K562 (cell line): Measurements from ENCODE around the gene NDUFA7. TPM values are rescaled to one million over a fixed set of nuclear protein-coding genes. Genes with fewer than 3 reads are reported as not detected.

Source experiments
- ARHGAP35 ChIP-seq: fragments of 450-650 bp; IDR thresholded peaks from 2 replicates; pipeline ENCODE4 v1.6.1; 2018; ENCODE audit not compliant: partially characterized antibody
- BRF1 ChIP-seq: IDR thresholded peaks from 3 replicates; pipeline ENCODE4 v1.6.1; 2011; ENCODE audit warnings: borderline replicate concordance, mild to moderate bottlenecking; ENCODE audit not compliant: insufficient read length; ENCODE audit errors: extremely low read depth
- FOXK1 ChIP-seq: sonication (generic); formaldehyde crosslinking; IDR thresholded peaks from 2 replicates; pipeline ENCODE4 v1.8.0; 2022; ENCODE audit warnings: missing genetic modification reagents, mild to moderate bottlenecking, borderline replicate concordance
- GATAD2A ChIP-seq: fragments of 450-650 bp; IDR thresholded peaks from 2 replicates; pipeline ENCODE4 v1.6.1; 2017
- MTF1 ChIP-seq: fragments of 250-450 bp; sonication (Bioruptor Pico); IDR thresholded peaks from 2 replicates; pipeline ENCODE4 v1.9.0; 2021; ENCODE audit warnings: moderate library complexity, mild to moderate bottlenecking, inconsistent platforms, borderline replicate concordance
- NEUROD1 ChIP-seq: fragments of 150-350 bp; IDR thresholded peaks from 2 replicates; pipeline ENCODE4 v1.6.1; 2014; ENCODE audit warnings: borderline replicate concordance, low read length, low read depth; ENCODE audit not compliant: partially characterized antibody
- PYGO2 ChIP-seq: fragments of 450-650 bp; IDR thresholded peaks from 2 replicates; pipeline ENCODE4 v1.6.1; 2016; ENCODE audit warnings: mild to moderate bottlenecking, missing genetic modification characterization, moderate library complexity, missing compliant biosample characterization
- SRSF7 ChIP-seq: fragments of 200-400 bp; formaldehyde crosslinking; optimal IDR thresholded peaks from 2 replicates; pipeline ENCODE3; 2017; ENCODE audit warnings: mild to moderate bottlenecking, low read depth, low read length
- STAT5B ChIP-seq: fragments of 250-450 bp; sonication (Bioruptor Pico); IDR thresholded peaks from 2 replicates; pipeline ENCODE4 v1.8.0; 2021; ENCODE audit warnings: mild to moderate bottlenecking, inconsistent platforms
- SUPT5H ChIP-seq: fragments of 450-650 bp; IDR thresholded peaks from 2 replicates; pipeline ENCODE4 v1.6.1; 2016
- YY1 ChIP-seq, 3 experiments: IDR thresholded peaks; 2 replicates each; pipeline ENCODE4 v1.6.1; 2011; ENCODE audit warnings: low read length in 2 of 3, mild to moderate bottlenecking in 2 of 3, moderate library complexity in 2 of 3, borderline replicate concordance in 1 of 3, control low read depth in 1 of 3, low read depth in 1 of 3; ENCODE audit not compliant: insufficient read depth in 3 of 3, insufficient replicate concordance in 2 of 3, control insufficient read depth in 1 of 3, insufficient read length in 1 of 3; ENCODE audit errors: extremely low read depth in 1 of 3
- ZKSCAN8 ChIP-seq: fragments of 200-800 bp; sonication (Bioruptor generic); IDR thresholded peaks from 2 replicates; pipeline ENCODE4 v1.6.1; 2016; ENCODE audit warnings: missing genetic modification characterization, missing compliant biosample characterization
- ZNF232 ChIP-seq: sonication (generic); formaldehyde crosslinking; IDR thresholded peaks from 2 replicates; pipeline ENCODE4 v1.8.0; 2022; ENCODE audit warnings: mild to moderate bottlenecking, missing genetic modification reagents
- ZNF583 ChIP-seq: fragments of 250-450 bp; sonication (Bioruptor Pico); IDR thresholded peaks from 2 replicates; pipeline ENCODE4 v1.4.0; 2020
- ZNF586 ChIP-seq: fragments of 450-650 bp; formaldehyde crosslinking; conservative IDR thresholded peaks from 2 replicates; pipeline ENCODE4 v1.4.0; 2020; ENCODE audit warnings: mild to moderate bottlenecking, moderate library complexity
- ZNF76 ChIP-seq: fragments of 250-450 bp; sonication (Bioruptor Pico); IDR thresholded peaks from 2 replicates; pipeline ENCODE4 v1.4.0; 2020; ENCODE audit warnings: mild to moderate bottlenecking, moderate library complexity, borderline replicate concordance
- polyA plus RNA-seq, 8 experiments: library from polyadenylated mRNA; depleted of rRNA in 4 of 8; stranded (reverse) in 5 of 8; unstranded in 3 of 8; fragments of >200 nt; fragmentation: Nextera tagmentation in 2 of 8; fragmentation: Illumina TruSeq in 1 of 8; extraction: Ambion mirVana in 2 of 8; extraction: Trizol in 1 of 8; gene quantifications; 2 replicates each; pipeline versions ENCODE4 v1.2.1 to v1.2.3, GENCODE V29; 2011 to 2014; ENCODE audit warnings: inconsistent platforms in 1 of 8, missing spikeins in 1 of 8
- total RNA-seq, 7 experiments: library from RNA; depleted of rRNA in 6 of 7; stranded (reverse); fragments of >200 nt in 6 of 7; fragmentation: Illumina TruSeq in 2 of 7; extraction: Trizol in 2 of 7; gene quantifications; 2 replicates each; pipeline versions ENCODE4 v1.2.1 to v1.2.3, GENCODE V29; 2011 to 2021; ENCODE audit warnings: low replicate concordance in 1 of 7
- TF ChIP-seq, protein P1 (sequence below): fragments of 250-450 bp; sonication (Bioruptor Pico); IDR thresholded peaks from 2 replicates; pipeline ENCODE4 v1.4.0; 2020; ENCODE audit warnings: mild to moderate bottlenecking, moderate library complexity
- TF ChIP-seq, protein P2 (sequence below), 2 experiments: fragments of 150-350 bp in 1 of 2; IDR thresholded peaks; 2 replicates each; pipeline ENCODE4 v1.6.1; 2012 to 2016; ENCODE audit warnings: low read depth in 2 of 2, low read length in 2 of 2, mild to moderate bottlenecking in 1 of 2, moderate library complexity in 1 of 2
- TF ChIP-seq, protein P3 (sequence below): fragments of 250-450 bp; sonication (Bioruptor Pico); IDR thresholded peaks from 2 replicates; pipeline ENCODE4 v1.5.0; 2022; ENCODE audit warnings: mild to moderate bottlenecking

NDUFA7 gene
- total and polyA plus RNA-seq, 9 of the 15 experiments (the other 6 are each of a cell fraction or from before 2014, with no cell fraction given), result 70.8 to 348 (median 142) TPM

DNA sequence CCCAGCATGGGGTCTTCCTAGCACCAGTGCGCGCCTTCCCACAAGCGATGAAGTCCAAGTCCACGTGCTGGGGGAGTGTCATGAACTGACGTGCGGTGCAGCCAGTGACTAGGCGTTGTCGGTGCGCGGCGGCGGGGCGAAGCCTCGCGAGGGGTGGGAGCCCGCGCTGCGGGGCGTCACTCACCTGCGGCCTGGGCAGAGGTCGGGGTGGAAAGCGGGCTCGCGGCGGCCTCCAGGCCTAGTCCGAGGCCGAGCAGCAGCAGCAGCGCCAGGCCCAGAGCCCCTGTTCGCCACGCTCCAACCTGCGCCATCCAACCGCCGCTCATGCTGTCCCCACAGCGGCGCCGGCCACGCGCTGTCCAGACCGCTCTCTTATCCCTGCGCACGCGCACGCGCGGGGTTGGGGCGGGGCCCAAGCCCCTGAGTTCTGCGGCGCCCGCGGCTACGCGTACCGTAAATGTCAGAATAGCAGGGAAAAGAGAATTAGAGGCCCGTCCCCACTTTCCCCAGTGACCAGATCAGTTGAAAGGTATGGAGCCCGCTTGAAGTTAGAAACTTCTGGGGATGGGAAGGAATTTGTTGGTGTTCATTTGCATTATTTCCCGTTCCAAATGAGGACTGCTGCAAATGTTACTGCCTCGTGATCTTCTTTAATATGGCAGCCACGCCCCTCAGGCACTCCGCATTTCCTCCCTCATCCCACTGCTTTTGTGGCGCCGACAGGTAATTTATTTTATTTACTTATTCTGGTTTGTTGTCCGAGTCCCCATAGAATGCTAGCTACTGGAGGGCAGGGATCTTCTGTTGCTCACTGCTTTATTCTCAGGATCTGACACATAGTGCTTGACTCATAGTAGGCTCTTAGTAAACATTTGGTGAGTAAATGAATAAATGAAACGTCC lies 13.0 kb downstream of the NDUFA7 start, which contains the start of gene CD320 (continued):
- TF ChIP-seq ZNF76 (CRISPR knock-in tag) (no peak), STAT5B (CRISPR knock-in tag) (no peak), ZKSCAN8 (CRISPR knock-in tag) (no peak), SRSF7 (no peak), FOXK1 (peak; percentile 10; the same call in 1 of the 2 replicates), BRF1 (no peak), ZNF583 (peak; percentile 42; the same call in 1 of the 2 replicates), ZNF232 (CRISPR knock-in tag) (0 out of 2 replicates have a peak, but pooled peaks have one; percentile 7), YY1 (IDR thresholded peaks at IDR 0.05; ENCODE audit: borderline replicate concordance in 1 of 3, control insufficient read depth in 1 of 3, extremely low read depth in 1 of 3, insufficient read depth in 3 of 3, insufficient read length in 1 of 3, insufficient replicate concordance in 2 of 3, low read depth in 1 of 3, low read length in 2 of 3) (peak in 2 of 3 experiments; percentile 64 to 66), SUPT5H (peak; percentile 89), PYGO2 (tag) (no peak), NEUROD1 (peak; percentile 78), ZNF586 (CRISPR knock-in tag) (0 out of 2 replicates have a peak, but pooled peaks have one; percentile 51), ARHGAP35 (no peak), MTF1 (CRISPR knock-in tag) (no peak), GATAD2A (no peak)
- TF ChIP-seq, protein P1, sequence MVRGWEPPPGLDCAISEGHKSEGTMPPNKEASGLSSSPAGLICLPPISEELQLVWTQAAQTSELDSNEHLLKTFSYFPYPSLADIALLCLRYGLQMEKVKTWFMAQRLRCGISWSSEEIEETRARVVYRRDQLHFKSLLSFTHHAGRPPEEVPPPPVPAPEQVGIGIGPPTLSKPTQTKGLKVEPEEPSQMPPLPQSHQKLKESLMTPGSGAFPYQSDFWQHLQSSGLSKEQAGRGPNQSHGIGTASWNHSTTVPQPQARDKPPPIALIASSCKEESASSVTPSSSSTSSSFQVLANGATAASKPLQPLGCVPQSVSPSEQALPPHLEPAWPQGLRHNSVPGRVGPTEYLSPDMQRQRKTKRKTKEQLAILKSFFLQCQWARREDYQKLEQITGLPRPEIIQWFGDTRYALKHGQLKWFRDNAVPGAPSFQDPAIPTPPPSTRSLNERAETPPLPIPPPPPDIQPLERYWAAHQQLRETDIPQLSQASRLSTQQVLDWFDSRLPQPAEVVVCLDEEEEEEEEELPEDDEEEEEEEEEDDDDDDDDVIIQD, result no peak
- TF ChIP-seq, protein P2, sequence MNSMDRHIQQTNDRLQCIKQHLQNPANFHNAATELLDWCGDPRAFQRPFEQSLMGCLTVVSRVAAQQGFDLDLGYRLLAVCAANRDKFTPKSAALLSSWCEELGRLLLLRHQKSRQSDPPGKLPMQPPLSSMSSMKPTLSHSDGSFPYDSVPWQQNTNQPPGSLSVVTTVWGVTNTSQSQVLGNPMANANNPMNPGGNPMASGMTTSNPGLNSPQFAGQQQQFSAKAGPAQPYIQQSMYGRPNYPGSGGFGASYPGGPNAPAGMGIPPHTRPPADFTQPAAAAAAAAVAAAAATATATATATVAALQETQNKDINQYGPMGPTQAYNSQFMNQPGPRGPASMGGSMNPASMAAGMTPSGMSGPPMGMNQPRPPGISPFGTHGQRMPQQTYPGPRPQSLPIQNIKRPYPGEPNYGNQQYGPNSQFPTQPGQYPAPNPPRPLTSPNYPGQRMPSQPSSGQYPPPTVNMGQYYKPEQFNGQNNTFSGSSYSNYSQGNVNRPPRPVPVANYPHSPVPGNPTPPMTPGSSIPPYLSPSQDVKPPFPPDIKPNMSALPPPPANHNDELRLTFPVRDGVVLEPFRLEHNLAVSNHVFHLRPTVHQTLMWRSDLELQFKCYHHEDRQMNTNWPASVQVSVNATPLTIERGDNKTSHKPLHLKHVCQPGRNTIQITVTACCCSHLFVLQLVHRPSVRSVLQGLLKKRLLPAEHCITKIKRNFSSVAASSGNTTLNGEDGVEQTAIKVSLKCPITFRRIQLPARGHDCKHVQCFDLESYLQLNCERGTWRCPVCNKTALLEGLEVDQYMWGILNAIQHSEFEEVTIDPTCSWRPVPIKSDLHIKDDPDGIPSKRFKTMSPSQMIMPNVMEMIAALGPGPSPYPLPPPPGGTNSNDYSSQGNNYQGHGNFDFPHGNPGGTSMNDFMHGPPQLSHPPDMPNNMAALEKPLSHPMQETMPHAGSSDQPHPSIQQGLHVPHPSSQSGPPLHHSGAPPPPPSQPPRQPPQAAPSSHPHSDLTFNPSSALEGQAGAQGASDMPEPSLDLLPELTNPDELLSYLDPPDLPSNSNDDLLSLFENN (IDR thresholded peaks at IDR 0.05; ENCODE audit: low read depth in 2 of 2, low read length in 2 of 2), result no peak
- TF ChIP-seq, protein P3, sequence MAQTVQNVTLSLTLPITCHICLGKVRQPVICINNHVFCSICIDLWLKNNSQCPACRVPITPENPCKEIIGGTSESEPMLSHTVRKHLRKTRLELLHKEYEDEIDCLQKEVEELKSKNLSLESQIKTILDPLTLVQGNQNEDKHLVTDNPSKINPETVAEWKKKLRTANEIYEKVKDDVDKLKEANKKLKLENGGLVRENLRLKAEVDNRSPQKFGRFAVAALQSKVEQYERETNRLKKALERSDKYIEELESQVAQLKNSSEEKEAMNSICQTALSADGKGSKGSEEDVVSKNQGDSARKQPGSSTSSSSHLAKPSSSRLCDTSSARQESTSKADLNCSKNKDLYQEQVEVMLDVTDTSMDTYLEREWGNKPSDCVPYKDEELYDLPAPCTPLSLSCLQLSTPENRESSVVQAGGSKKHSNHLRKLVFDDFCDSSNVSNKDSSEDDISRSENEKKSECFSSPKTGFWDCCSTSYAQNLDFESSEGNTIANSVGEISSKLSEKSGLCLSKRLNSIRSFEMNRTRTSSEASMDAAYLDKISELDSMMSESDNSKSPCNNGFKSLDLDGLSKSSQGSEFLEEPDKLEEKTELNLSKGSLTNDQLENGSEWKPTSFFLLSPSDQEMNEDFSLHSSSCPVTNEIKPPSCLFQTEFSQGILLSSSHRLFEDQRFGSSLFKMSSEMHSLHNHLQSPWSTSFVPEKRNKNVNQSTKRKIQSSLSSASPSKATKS, result no peak
